ENCODE measurements around the gene SH2B3.

DNA sequence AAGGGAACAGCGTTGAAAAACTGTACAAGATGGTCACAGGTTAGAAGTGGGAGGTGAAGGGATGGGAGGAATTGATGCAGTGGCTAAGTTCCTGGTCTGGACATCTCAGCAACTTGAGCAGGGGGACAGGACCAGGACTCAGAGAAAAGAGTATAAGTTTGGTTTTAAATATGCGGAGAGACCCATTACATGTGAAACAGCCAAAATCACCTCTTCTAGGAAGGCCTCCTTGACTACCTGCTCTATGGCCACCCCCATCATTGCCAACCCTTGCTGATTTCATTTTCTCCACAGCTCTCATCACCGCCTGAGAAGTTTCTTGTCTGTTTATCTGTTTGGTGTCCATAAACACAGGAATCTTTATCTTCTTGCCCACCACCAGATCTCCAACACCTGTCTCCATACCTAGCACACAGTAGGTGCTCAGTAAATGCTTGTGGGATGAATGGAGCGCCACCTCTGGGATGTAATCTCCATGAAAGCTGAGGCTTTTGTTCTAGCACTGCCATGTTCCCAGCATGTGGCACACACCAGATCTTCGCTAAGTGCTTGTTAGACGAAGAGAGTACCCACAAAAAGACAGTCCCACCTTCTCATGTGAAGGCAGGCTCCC lies 25.7 kb upstream of the SH2B3 start:
- TF ChIP-seq, protein P1, sequence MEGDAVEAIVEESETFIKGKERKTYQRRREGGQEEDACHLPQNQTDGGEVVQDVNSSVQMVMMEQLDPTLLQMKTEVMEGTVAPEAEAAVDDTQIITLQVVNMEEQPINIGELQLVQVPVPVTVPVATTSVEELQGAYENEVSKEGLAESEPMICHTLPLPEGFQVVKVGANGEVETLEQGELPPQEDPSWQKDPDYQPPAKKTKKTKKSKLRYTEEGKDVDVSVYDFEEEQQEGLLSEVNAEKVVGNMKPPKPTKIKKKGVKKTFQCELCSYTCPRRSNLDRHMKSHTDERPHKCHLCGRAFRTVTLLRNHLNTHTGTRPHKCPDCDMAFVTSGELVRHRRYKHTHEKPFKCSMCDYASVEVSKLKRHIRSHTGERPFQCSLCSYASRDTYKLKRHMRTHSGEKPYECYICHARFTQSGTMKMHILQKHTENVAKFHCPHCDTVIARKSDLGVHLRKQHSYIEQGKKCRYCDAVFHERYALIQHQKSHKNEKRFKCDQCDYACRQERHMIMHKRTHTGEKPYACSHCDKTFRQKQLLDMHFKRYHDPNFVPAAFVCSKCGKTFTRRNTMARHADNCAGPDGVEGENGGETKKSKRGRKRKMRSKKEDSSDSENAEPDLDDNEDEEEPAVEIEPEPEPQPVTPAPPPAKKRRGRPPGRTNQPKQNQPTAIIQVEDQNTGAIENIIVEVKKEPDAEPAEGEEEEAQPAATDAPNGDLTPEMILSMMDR (IDR thresholded peaks at IDR 0.05; ENCODE audit: low read length): no peak
- TF ChIP-seq EZH2phosphoT487 (IDR thresholded peaks at IDR 0.05; ENCODE audit: low read length) (no peak), EZH2 (optimal IDR thresholded peaks at IDR 0.05; ENCODE audit: low read depth, low read length) (no peak)
